Thoracic aorta (tissue), 2 donors: ENCODE data around the gene TNS3. TPM values are rescaled to one million over a fixed set of nuclear protein-coding genes. Genes with fewer than 3 reads are reported as not detected.

Source experiments
- ATAC-seq: fragments of 150-250 bp; one replicate; pipeline ENCODE4 v1.8.0; 2017; ENCODE audit warnings: low read depth; ENCODE audit not compliant: insufficient number of reproducible peaks, low FRiP score
- DNase-seq: peaks from one replicate; pipeline ENCODE4 v3.0.0-alpha.2; 2020; ENCODE audit warnings: low spot score
- H3K27ac ChIP-seq, 2 donors: fragments of 200-600 bp; sonication (generic); 1 replicate in 1 of 2; 2 replicates in 1 of 2; pipeline ENCODE4 v1.5.1; 2016; ENCODE audit warnings: mild to moderate bottlenecking in 2 of 2, moderate library complexity in 2 of 2
- H3K27me3 ChIP-seq: fragments of 200-600 bp; sonication (generic); replicated peaks from 2 replicates; pipeline ENCODE4 v1.6.0; 2016; ENCODE audit warnings: mild to moderate bottlenecking; ENCODE audit not compliant: insufficient read depth
- H3K36me3 ChIP-seq: fragments of 200-600 bp; sonication (generic); one replicate; pipeline ENCODE4 v1.5.1; 2016
- H3K4me1 ChIP-seq, 2 donors: fragments of 200-600 bp; sonication (generic); 1 replicate in 1 of 2; 2 replicates in 1 of 2; pipeline versions ENCODE4 v1.5.1 to v1.6.0; 2016; ENCODE audit warnings: low read depth in 2 of 2, mild to moderate bottlenecking in 1 of 2; ENCODE audit not compliant: control insufficient read depth in 1 of 2
- H3K4me3 ChIP-seq: fragments of 200-600 bp; sonication (generic); 2 replicates; pipeline ENCODE4 v1.5.1; 2016; ENCODE audit warnings: mild to moderate bottlenecking
- H3K9me3 ChIP-seq: fragments of 200-600 bp; sonication (generic); 2 replicates; pipeline ENCODE4 v1.5.1; 2016
- CTCF ChIP-seq: fragments of 200-600 bp; sonication (generic); IDR thresholded peaks from one replicate; pipeline ENCODE4 v1.5.1; 2019; ENCODE audit warnings: antibody characterized with exemption
- total RNA-seq, 2 donors: library from RNA; depleted of rRNA; stranded (reverse); fragments of >200 nt; gene quantifications; one replicate each; pipeline versions ENCODE4 v1.1.0 to v1.2.3, GENCODE V29; 2016

The TNS3 gene
- total RNA-seq, 2 donors from 2014 or later: 138 to 151 TPM

GRCh38 chr7:47619806-47620205 lies 37.9 kb upstream of the TNS3 start:
- Histone ChIP-seq H3K27ac (no peak overlapping the region), H3K36me3 (no peaks in the 10 kb centered on the region), H3K27me3 (no peaks in the 10 kb centered on the region), H3K9me3 (no peaks in the 10 kb centered on the region), H3K4me1 (peaks cover 12 to 35% of the 10 kb centered on the region in 2 donors), H3K4me3 (no peak overlapping the region)
- ATAC-seq (no peak), DNase-seq (no peak)
- TF ChIP-seq CTCF: no peak

- no peak for TF ChIP-seq CTCF
- H3K4me3 ChIP-seq: no peak overlapping the region
- H3K36me3 ChIP-seq: no peaks in the 10 kb centered on the region
- H3K4me1 ChIP-seq: peaks cover 6 to 14% of the 10 kb centered on the region in 2 donors
- no peaks in the 10 kb centered on the region for H3K27me3 ChIP-seq
- H3K9me3 ChIP-seq: no peaks in the 10 kb centered on the region
- ATAC-seq (no peak), DNase-seq (no peak)
- no peak overlapping the region for H3K27ac ChIP-seq
Observed at GRCh38 chr7:47617131-47617530, 35.2 kb upstream of the TNS3 start.

- Histone ChIP-seq H3K27me3 (no peaks in the 10 kb centered on the region), H3K36me3 (no peaks in the 10 kb centered on the region), H3K4me1 (peaks cover 0 to 13% of the 10 kb centered on the region in 2 donors), H3K4me3 (no peak overlapping the region), H3K9me3 (no peaks in the 10 kb centered on the region), H3K27ac (no peak overlapping the region)
- DNase-seq (no peak), ATAC-seq (no peak)
- no peak for TF ChIP-seq CTCF
Observed at GRCh38 chr7:47614450-47614849, 32.5 kb upstream of the TNS3 start.

- ATAC-seq (no peak), DNase-seq (no peak)
- no peaks in the 10 kb centered on the region for H3K9me3 ChIP-seq
- no peak overlapping the region for H3K4me3 ChIP-seq
- H3K36me3 ChIP-seq: no peaks in the 10 kb centered on the region
- no peak for TF ChIP-seq CTCF
- no peaks in the 10 kb centered on the region for H3K27me3 ChIP-seq
- peaks cover under 1 to 18% of the 10 kb centered on the region in 2 donors for H3K4me1 ChIP-seq
- H3K27ac ChIP-seq: no peak overlapping the region
Observed at GRCh38 chr7:47611045-47611511, 29.2 kb upstream of the TNS3 start.

- Histone ChIP-seq H3K9me3 (no peaks in the 10 kb centered on the region), H3K36me3 (no peaks in the 10 kb centered on the region), H3K27ac (no peak overlapping the region), H3K4me1 (peaks cover 4 to 23% of the 10 kb centered on the region in 2 donors), H3K27me3 (no peaks in the 10 kb centered on the region), H3K4me3 (no peak overlapping the region)
- no peak for DNase-seq
- no peak for TF ChIP-seq CTCF
- no peak for ATAC-seq
Observed at GRCh38 chr7:47610506-47611044, 28.7 kb upstream of the TNS3 start.
